Measurements from ENCODE around the gene AMZ2. TPM values are rescaled to one million over a fixed set of nuclear protein-coding genes. Genes with fewer than 3 reads are reported as not detected.
"Not testable (repeated sequence)": the region's sequence is repeated elsewhere in the genome, so short reads cannot be mapped to it uniquely, and the experiment has no call there.

Gene AMZ2
- total RNA-seq, 1 experiment from 2014 or later, result 102 TPM

GRCh38 chr17:68209191-68209900 lies 38.5 kb upstream of the AMZ2 start:
- H3K9me3 ChIP-seq (replicated peaks); H3K4me3 ChIP-seq; H3K4me1 ChIP-seq; H3K27me3 ChIP-seq; H3K27ac ChIP-seq; DNase-seq; H3K36me3 ChIP-seq: not testable (repeated sequence)

- Histone ChIP-seq H3K27ac (no peak overlapping the region), H3K4me1 (no peaks in the 10 kb centered on the region), H3K27me3 (no peaks in the 10 kb centered on the region), H3K9me3 (replicated peaks) (no peaks in the 10 kb centered on the region), H3K4me3 (no peak overlapping the region), H3K36me3 (peaks cover 3% of the 10 kb centered on the region; the same call in 1 of the 2 replicates)
- no peak for DNase-seq
Observed at GRCh38 chr17:68210570-68211315, 37.1 kb upstream of the AMZ2 start.

- H3K9me3 ChIP-seq (replicated peaks); H3K27ac ChIP-seq; H3K4me3 ChIP-seq; H3K36me3 ChIP-seq; H3K4me1 ChIP-seq; H3K27me3 ChIP-seq; DNase-seq: not testable (repeated sequence)
Observed at GRCh38 chr17:68213428-68214411, 34.1 kb upstream of the AMZ2 start.

- not testable (repeated sequence) for H3K4me3 ChIP-seq; H3K27me3 ChIP-seq; H3K36me3 ChIP-seq; H3K27ac ChIP-seq; DNase-seq; H3K9me3 ChIP-seq (replicated peaks); H3K4me1 ChIP-seq
Observed at GRCh38 chr17:68215453-68215852, 32.4 kb upstream of the AMZ2 start.

- H3K27ac ChIP-seq; H3K4me3 ChIP-seq; H3K9me3 ChIP-seq (replicated peaks); H3K4me1 ChIP-seq; H3K27me3 ChIP-seq; DNase-seq; H3K36me3 ChIP-seq: not testable (repeated sequence)
Observed at GRCh38 chr17:68219429-68219828, 28.4 kb upstream of the AMZ2 start.

GRCh38 chr17:68220186-68220585 lies 27.7 kb upstream of the AMZ2 start:
- not testable (repeated sequence) for H3K36me3 ChIP-seq; H3K4me1 ChIP-seq; H3K27ac ChIP-seq; H3K9me3 ChIP-seq (replicated peaks); DNase-seq; H3K27me3 ChIP-seq; H3K4me3 ChIP-seq

- not testable (repeated sequence) for H3K27ac ChIP-seq; H3K36me3 ChIP-seq; H3K27me3 ChIP-seq; H3K9me3 ChIP-seq (replicated peaks); H3K4me3 ChIP-seq; DNase-seq; H3K4me1 ChIP-seq
Observed at GRCh38 chr17:68220786-68221185, 27.1 kb upstream of the AMZ2 start.

- no peaks in the 10 kb centered on the region for H3K36me3 ChIP-seq
- no peak overlapping the region for H3K4me3 ChIP-seq
- no peak overlapping the region for H3K27ac ChIP-seq
- no peak for DNase-seq
- H3K9me3 ChIP-seq (replicated peaks), result no peaks in the 10 kb centered on the region
- no peaks in the 10 kb centered on the region for H3K4me1 ChIP-seq
- H3K27me3 ChIP-seq, result no peaks in the 10 kb centered on the region
Observed at GRCh38 chr17:68221786-68222185, 26.1 kb upstream of the AMZ2 start.

- no peaks in the 10 kb centered on the region for H3K4me1 ChIP-seq
- H3K27ac ChIP-seq, result no peak overlapping the region
- no peaks in the 10 kb centered on the region for H3K9me3 ChIP-seq (replicated peaks)
- no peak overlapping the region for H3K4me3 ChIP-seq
- no peaks in the 10 kb centered on the region for H3K27me3 ChIP-seq
- DNase-seq, result no peak
- no peaks in the 10 kb centered on the region for H3K36me3 ChIP-seq
Observed at GRCh38 chr17:68222606-68223005, 25.2 kb upstream of the AMZ2 start.

GRCh38 chr17:68225055-68225454 lies 22.8 kb upstream of the AMZ2 start:
- H3K27me3 ChIP-seq; H3K36me3 ChIP-seq; DNase-seq; H3K4me1 ChIP-seq; H3K27ac ChIP-seq; H3K9me3 ChIP-seq (replicated peaks); H3K4me3 ChIP-seq: not testable (repeated sequence)

- DNase-seq; H3K36me3 ChIP-seq; H3K9me3 ChIP-seq (replicated peaks); H3K27me3 ChIP-seq; H3K4me3 ChIP-seq; H3K27ac ChIP-seq; H3K4me1 ChIP-seq: not testable (repeated sequence)
Observed at GRCh38 chr17:68228039-68228680, 19.7 kb upstream of the AMZ2 start.

GRCh38 chr17:68228817-68229570 lies 18.8 kb upstream of the AMZ2 start:
- Histone ChIP-seq H3K36me3 (no peaks in the 10 kb centered on the region), H3K9me3 (replicated peaks) (no peaks in the 10 kb centered on the region), H3K4me1 (0 out of 2 replicates have a peak, but pooled peaks cover 5% of the 10 kb centered on the region), H3K27me3 (no peaks in the 10 kb centered on the region), H3K4me3 (no peak overlapping the region), H3K27ac (no peak overlapping the region)
- DNase-seq, result no peak

GRCh38 chr17:68229619-68230018 lies 18.2 kb upstream of the AMZ2 start:
- Histone ChIP-seq H3K36me3 (no peaks in the 10 kb centered on the region), H3K4me1 (0 out of 2 replicates have a peak, but pooled peaks cover 5% of the 10 kb centered on the region), H3K27ac (no peak overlapping the region), H3K4me3 (no peak overlapping the region), H3K9me3 (replicated peaks) (no peaks in the 10 kb centered on the region), H3K27me3 (no peaks in the 10 kb centered on the region)
- DNase-seq, result no peak

- H3K4me3 ChIP-seq; H3K27ac ChIP-seq; H3K27me3 ChIP-seq; H3K36me3 ChIP-seq; H3K9me3 ChIP-seq (replicated peaks); H3K4me1 ChIP-seq: not testable (repeated sequence)
- DNase-seq, result peak; percentile 45 to 53
Observed at GRCh38 chr17:68231131-68231530, 16.7 kb upstream of the AMZ2 start.
